IPS DF 4.7 (cell line): Measurements from ENCODE around the gene OR1F1.

ENCODE experiments used
- DNase-seq: peaks from one replicate; pipeline ENCODE4 v3.0.0-alpha.2; 2013; ENCODE audit warnings: low spot score; ENCODE audit errors: extremely low read depth

Gene OR1F1

GRCh38 chr16:3246876-3247275, 58.9 kb downstream of the OR1F1 start:
- no peak for DNase-seq

- no peak for DNase-seq
Observed at GRCh38 chr16:3248596-3248995, 60.6 kb downstream of the OR1F1 start.

GRCh38 chr16:3249020-3249419, 61.0 kb downstream of the OR1F1 start:
- DNase-seq: no peak

- DNase-seq: no peak
Observed at GRCh38 chr16:3249451-3249850, 61.4 kb downstream of the OR1F1 start.

GRCh38 chr16:3252967-3253366, 65.0 kb downstream of the OR1F1 start:
- DNase-seq: no peak

GRCh38 chr16:3254309-3254708, 66.3 kb downstream of the OR1F1 start:
- DNase-seq: no peak
